ENCODE measurements around the gene MLYCD.

- TF ChIP-seq, protein P1, sequence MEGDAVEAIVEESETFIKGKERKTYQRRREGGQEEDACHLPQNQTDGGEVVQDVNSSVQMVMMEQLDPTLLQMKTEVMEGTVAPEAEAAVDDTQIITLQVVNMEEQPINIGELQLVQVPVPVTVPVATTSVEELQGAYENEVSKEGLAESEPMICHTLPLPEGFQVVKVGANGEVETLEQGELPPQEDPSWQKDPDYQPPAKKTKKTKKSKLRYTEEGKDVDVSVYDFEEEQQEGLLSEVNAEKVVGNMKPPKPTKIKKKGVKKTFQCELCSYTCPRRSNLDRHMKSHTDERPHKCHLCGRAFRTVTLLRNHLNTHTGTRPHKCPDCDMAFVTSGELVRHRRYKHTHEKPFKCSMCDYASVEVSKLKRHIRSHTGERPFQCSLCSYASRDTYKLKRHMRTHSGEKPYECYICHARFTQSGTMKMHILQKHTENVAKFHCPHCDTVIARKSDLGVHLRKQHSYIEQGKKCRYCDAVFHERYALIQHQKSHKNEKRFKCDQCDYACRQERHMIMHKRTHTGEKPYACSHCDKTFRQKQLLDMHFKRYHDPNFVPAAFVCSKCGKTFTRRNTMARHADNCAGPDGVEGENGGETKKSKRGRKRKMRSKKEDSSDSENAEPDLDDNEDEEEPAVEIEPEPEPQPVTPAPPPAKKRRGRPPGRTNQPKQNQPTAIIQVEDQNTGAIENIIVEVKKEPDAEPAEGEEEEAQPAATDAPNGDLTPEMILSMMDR (IDR thresholded peaks at IDR 0.05; ENCODE audit: low read depth, low read length), result no peak
- TF ChIP-seq EZH2phosphoT487 (IDR thresholded peaks at IDR 0.05; ENCODE audit: low read depth), result no peak
Observed at GRCh38 chr16:83930730-83931500, 32.0 kb downstream of the MLYCD start.
